DMS114 treated with DMSO at 0.1 percent for 48 hours (cell line): ENCODE data around the gene S100A7A.
"Not testable (repeated sequence)": the region's sequence is repeated elsewhere in the genome, so short reads cannot be mapped to it uniquely, and the experiment has no call there.

Experiments
- DNase-seq: peaks from one replicate; lab custom pipeline; 2025; ENCODE audit not compliant: unreplicated experiment; lab: John Stamatoyannopoulos, UW

Gene S100A7A

DNA sequence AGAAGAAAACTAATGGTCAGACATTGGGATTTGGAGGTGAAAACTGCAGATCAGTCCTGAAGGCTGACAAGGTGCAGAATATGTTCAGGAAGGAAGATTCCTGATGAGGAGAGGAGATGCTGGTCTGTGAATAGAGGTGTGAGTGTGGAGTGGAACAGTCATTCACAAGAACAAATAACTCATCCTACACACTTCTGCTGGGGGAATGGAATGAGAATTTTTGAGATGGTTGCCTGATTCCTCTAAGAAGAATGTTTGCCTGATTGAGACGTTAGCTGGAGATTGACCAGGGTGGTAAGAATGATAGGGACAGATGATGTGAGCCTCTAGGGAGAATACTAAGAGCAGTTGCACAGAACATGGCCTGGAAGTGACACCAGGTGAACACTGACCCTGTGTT is 40.1 kb downstream of the S100A7A start:
- no peak for DNase-seq

DNA sequence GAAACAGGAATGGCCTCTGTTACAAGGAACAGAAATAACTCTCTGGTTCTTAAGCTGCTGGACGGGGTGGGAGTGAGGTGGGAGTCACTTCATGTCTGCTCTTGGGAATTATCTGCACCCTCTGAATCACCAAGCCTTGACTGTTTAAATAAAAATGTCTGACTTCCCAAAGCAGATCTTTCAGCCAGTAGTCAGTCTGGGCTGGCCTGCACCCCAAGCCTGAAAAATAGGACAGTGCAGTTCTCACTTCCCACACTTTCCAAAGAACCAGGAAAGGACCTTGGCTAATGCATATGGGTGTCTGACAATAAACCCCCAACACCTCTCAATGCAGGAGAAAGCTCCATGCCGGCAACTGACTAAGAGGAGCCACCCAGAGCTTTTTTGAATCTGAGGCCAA is 43.3 kb downstream of the S100A7A start:
- DNase-seq = no peak

DNA sequence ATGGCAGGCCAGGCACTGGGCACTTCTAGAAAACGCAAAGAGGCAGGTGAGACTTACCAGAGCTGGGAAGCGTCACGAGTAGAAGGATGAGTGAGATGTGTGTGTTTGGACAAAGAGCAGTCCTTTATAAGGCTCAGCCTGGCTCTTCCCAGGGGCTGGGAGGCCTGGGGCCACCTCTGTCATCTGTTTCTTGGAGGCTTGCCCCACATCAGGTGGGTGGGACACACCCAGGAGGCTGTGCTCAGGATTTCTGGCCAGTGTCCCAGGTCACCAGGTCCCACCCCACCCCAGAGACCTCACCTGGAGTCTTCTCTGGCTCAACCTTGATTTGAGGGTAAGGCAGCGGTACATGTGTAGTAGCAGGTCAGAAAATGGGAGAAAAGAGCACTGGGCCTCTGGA is 44.2 kb downstream of the S100A7A start, which contains the start of gene S100A7:
S100A7 (minus strand) TSS at position 101 of the 400 bp plus-strand sequence. CDS start 1,638 bp downstream, outside the sequence.
- DNase-seq = no peak

DNA sequence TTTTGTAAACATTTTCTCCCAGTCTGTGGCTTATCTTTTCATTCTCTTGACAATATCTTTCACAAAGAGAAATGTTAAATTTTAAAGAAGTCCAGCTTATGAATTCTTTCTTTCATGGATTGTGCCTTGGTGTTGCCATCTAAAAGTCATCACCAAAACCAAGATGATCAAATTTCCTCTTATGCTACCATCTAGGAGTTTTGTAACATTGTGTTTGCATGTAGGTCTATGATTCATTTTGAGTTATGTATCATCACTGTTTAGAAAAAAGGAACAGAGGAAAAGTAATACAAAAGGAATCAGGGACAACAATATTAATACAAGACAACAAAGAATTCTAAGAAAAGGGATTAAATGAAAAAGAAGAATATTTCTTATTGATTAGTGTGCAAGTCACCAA is 46.4 kb downstream of the S100A7A start:
- not testable (repeated sequence) for DNase-seq

DNA sequence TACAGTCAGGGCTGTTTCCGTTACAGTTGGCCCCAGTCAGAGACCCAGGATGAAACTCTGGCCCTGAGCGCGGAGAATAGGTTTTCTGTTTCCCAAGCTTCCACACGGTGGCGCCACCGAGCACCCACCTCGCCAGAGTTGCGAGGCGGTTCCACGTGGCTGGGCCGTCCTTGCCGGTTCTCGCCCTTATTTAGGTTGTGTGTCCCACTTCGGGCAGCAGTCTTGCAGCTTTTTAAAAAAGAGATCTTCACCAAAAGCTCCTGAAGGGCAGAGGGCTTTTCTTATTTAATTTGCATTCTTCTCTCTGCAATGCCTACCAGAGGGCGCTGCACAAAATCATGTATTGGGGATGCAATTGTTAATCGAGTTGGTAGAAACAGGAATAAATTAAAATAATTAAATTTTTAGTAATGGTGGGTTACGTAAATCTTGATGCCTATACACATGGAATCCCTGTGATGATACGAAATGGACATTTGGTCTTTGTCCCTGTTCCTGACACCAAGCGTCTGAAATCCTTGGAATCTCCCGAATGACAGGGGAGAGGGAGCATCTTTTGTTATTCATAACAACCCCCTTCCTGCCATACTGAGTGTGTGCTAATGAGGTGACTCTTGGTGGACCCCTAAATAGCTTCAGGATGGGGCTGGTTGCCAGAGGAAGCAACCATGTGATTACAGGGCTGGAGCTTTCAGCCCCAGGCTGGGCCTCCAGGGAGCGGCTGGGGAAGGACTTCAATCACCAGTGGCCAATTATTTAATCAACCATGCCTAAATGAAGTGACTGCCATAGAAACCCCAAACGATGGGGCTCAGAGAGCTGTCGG is 49.7 kb downstream of the S100A7A start:
- DNase-seq = no peak

DNA sequence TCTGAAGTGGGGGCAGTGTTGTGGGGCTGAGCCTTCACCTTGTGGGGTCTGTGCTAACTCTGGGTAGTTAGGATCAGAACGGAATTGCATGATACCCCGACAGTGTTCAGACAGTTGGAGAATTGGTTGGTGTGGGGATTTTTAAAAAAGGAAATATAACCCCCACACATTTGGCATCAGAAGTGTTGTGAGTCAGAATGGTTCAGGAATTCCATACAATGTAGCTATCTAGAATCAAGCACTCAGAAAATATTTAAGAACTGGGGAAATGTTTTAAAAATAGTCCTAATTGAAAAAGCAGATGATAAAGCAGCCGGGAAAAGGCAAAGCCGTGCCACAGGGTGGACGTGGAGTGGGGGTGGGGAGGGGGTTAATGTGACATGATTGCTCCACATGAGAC is 50.6 kb downstream of the S100A7A start:
- DNase-seq = no peak

DNA sequence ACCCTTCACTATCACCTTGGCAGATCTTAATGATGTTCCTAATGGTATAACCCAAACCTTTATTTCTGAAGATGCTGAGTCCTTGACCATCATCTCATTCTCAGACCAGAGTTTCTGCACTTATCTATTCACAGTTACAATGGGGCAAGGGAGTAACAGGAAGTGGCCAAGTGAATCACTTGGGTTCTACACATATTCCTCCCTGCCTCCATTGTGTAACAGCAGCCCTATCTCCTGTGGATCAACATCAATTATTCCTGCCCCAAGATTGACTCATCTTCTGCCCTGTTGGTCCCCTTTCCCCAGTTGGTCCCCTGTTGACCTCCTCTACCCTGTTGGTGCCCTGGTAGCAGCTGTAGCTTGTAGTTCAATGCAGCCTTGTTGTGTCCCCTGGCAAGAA is 54.4 kb downstream of the S100A7A start:
- no peak for DNase-seq
